ENCODE results near the gene NANP.
"Not testable (repeated sequence)": the region's sequence is repeated elsewhere in the genome, so short reads cannot be mapped to it uniquely, and the experiment has no call there.

The NANP gene, protein sequence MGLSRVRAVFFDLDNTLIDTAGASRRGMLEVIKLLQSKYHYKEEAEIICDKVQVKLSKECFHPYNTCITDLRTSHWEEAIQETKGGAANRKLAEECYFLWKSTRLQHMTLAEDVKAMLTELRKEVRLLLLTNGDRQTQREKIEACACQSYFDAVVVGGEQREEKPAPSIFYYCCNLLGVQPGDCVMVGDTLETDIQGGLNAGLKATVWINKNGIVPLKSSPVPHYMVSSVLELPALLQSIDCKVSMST

GRCh38 chr20:25623736-25624499, at the start of gene NANP:
Gene NANP, minus strand, starts transcription at chr20:25624014. Its CDS starts 66 bp downstream, at chr20:25623948.
- peak; percentile 96 to 97 for DNase-seq

DNA sequence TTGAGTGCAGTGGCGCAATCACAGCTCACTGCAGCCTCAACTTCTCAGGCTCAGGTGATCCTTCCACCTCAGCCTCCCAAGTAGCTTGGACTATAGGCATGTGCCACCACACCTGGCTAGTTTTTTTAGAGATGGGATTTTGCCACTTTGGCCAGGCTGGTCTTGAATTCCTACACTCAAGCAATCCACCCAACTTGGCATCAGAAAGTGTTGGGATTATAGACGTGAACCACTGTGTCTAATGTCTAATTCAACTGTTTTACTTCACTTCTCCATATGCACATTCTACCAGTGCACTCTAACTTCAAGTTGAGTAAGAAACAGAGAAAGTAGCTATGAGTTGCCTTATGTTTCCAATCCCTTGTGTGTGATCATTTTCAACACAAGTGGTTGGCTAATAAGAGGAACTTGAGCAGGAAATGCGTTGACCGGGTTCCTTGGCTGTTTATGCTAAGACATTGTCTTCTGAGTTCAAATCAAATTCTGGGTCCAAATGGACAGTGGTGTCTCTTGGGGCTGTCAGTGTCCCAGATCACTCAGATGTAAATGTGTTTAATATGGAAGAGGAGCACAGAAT, 48.9 kb upstream of the NANP start:
- peak; percentile 47 to 50 for DNase-seq

GRCh38 chr20:25669826-25670422, 46.1 kb upstream of the NANP start:
- DNase-seq, result no peak

GRCh38 chr20:25668446-25668845, 44.6 kb upstream of the NANP start:
- no peak for DNase-seq

DNA sequence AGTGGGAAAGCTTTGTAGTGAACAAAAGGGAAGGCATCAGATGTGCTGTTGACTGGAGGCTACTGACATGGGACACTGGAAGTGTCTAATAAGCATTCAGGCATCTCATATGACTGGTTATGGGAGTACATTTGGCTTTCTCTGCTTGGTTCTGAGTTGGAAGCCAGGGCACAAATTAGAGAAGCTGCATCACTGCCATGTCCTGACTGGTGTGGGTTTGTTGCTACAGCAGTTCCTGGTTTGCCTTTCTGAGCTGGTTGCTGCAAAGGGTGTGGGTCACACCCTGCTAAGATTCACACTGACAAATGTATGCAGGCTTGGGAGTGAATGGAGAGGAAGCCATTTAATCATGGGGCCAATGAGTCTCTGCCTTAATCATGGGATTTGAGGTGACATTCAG, 36.2 kb upstream of the NANP start:
- peak; percentile 7 to 12 for DNase-seq

DNA sequence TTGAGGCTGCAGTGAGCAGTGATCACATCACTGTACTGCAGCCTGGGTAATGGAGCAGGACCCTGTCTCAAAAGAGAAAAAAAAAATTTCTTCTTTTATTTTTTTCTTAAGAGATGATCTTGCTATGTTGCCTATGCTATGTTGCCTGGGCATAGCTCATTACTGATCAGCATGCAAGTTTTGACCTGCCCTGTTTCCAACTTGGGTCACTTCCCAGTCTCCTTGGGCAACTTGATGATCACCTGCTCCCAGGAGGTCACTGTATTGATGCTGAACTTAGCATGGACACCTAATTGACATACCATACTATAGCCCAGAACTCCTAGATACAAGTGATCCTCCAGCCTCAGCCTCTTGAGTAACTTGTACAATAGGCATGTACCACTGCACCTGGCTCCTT, 30.7 kb upstream of the NANP start:
- DNase-seq, result no peak

GRCh38 chr20:25652866-25653265, 29.1 kb upstream of the NANP start:
- not testable (repeated sequence) for DNase-seq

DNA sequence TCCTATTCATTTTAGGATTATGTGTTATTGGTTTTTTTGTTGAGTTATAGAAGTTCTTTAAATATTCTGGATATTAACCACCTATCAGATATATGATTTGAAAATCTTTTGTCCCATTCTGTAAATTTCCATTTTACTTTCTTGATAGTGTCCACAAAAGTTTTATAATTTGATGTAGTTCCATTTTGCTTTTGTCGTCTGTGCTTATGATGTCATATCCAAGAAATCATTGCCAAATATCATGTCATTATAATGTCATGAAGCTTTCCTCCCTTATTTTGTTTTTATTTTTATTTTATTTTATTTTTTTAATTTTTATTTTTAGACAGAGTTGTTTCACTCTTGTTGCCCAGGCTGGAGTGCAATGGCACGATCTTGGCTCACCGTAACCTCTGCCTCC, 21.0 kb upstream of the NANP start:
- no peak for DNase-seq

DNA sequence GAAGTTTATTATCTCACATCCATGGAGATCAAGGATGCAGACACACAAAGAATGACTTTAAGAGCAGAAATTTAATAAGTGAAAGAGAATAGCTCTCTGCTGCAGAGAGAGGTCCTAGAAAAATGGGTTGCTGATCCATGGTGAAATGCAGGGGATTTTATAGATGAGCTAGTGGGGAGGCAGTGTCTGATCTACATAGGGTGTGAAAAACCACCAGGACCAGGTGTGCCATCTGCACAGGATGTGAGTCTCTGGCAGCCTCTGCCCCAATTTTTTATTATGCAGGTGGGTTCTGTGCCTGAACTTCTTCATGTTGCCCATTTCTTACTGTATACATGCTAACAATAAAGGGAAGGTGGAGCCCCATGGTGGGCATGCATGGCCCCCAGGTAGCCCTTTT, 19.9 kb upstream of the NANP start:
- no peak for DNase-seq

- no peak for DNase-seq
Observed at GRCh38 chr20:25637247-25637646, 13.4 kb upstream of the NANP start.

DNA sequence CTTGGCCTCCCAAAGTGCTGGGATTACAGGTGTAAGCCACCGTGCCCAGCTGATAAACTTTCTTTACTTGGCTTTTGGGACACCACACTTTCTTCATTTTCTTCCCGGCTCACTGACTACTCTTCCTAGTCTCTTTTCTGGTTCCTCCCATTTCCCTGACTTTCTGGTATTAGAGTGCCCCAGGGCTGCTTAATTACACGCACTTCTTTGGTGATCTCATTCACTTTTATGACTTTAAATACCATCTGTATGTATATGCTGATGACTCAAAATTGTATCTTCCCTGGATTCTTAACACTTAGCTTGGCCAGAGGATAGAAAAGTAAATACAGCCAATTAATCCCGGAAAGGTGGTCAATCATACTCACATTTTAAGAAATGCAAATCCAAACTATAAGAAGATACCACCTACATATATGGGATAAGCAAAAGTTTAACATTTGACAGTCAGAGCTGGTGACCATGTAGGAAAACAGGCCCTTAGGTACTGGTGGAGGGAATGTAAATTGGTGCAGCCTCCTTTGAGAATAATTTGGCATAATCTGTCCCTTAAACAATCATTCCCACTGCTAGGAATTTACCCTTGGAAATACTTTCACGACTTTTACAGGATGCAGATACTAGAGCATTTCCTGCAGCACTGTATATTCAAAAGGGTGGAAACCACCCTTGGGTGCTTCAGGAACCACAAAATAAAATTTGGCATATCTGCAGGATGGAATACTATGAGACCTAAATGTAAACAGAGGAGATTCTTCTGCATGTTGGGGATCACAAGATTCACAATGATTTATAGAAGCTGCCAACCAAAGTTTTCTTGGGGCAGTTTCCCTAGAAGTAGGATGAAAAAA, 9.4 kb upstream of the NANP start:
- DNase-seq, result no peak

GRCh38 chr20:25630615-25631014, 6.8 kb upstream of the NANP start:
- DNase-seq, result not testable (repeated sequence)

DNA sequence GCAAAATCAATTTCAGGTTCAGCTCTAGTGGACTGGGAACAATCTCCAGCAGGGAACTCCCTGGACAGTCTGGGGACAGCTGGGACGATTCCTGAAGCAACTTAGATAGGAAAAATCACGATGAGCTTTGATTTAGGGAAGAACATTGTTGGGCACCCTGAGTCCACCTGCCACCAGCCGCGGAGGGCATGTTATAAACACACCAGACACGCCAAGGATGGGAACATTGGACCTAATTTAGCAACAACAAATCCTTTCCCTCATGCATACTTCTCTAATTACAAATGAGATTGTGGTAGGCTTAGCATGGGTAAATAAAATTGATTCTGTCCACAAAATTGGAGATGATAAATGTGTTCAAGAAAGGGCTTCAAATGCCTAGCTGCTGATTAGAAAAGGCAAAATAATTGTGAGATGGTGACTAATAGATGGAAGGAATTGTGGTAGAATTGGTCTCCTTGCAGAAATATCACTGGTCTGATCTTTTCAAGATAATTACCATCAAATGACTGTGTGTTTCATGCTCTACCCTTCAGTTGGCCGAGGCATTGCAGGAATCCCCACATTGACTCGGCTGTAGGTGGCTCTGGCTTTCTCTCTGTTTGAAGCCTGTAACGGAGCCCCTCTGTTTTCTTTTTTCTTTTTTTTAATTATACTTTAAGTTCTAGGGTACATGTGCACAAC, 6.1 kb upstream of the NANP start:
- DNase-seq, result no peak

- no peak for DNase-seq
Observed at GRCh38 chr20:25626779-25627178, 3.0 kb upstream of the NANP start.

DNA sequence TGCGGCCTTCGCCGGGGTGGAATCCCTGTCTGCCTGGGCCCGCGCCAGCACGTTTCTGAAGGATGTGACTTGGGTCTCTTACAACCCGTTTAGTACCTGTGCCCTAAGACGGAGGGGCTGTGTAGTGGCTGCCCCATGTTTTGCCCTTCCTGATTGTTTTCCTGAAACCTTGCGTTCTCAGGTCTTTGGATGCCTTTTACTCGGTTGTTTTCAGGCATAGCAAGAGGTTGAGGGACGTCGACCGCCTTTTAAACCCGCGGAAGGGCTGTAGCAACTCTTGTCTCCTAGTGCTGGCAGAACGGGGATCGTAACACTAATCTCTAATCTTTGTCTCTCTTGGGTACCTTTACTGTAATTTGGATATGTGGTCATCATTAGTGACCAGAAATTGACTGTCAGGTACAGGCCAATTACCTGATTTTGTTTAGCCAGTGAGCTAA, 706 bp upstream of the NANP start:
- DNase-seq, result peak in 1 of 2 donors; percentile 1

DNA sequence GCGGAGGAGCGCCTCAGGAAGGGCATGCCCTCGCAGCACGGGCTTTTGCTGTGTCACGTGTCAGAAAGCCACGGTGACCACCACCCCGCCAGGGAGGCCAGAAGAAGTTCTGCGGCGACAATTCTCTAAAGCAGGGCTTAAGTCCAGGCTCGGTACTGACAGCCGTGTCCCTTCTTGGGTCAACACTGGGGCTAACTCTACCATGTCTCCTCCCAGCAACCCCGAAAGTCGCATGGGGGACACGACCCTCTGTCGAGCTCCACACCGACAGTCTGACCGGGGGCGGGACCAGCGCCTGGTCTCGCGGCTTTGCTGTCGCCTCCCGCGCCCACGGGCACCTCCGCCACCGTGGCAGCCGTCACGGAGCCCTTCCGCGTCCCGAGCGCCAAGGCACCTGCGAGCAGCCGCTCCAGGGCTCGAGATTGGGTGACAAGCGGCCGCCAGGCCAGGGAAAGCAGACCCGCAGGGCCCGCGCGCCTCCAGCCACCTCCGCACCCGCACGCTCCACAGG, 534 bp downstream of the NANP start:
- DNase-seq, result peak in 1 of 2 donors; percentile 33

DNA sequence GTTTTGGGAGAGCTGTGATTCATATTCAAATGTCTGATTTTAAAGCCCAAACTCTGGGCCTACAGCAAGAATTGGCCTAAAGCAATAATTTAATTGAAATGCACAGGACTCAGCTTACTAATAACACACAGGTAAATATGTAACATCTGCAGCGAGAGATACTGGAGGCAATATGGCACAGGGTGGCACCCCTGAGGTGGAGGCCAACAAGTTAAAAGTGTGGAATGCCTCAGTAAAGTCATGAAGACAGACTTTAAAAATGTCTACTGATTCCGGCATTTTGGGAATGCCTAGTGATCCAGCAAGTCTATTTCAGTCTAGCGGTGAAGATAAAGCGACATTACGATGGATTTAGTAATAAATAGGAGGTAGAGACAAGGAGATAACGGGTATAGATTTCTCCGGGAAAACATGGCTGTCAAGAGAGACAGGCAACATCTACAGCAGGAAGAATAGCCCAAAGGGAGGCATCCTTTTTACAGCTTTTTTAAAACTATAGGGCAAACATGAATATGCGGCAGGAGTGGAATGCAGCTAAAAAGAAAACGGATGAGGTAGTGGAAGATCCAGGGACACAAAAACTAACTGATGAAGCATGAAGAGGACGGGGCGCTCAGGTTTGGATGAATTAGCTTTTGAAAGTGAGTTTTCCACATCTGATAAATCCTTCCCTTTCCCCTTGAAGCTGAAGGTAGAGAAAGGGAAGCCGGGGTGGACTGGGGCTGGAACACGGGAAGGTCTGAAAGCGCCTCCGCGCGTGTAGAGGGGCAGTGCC, 1.2 kb downstream of the NANP start:
- DNase-seq, result peak in 1 of 2 donors; percentile 24

GRCh38 chr20:25622049-25622448, 1.8 kb downstream of the NANP start:
- DNase-seq, result no peak

DNA sequence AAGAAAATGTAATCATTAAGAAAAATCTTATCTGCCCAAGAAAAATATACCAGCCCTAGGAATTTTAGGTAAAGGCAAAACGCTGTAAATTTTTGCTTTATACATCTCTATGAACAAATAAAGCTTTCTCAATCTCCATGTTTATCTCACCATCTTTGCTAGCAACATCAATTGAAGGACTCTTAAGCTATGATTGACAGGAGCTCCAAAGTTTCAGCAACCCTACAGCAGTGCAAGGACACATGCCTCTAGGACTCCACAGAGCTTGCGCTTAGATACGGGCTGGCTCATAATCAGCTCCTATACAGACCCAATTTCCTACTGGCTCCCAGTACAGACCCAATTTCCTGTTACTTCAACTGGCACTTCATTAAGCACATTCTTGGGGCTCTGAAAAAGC, 4.3 kb downstream of the NANP start:
- DNase-seq, result no peak

DNA sequence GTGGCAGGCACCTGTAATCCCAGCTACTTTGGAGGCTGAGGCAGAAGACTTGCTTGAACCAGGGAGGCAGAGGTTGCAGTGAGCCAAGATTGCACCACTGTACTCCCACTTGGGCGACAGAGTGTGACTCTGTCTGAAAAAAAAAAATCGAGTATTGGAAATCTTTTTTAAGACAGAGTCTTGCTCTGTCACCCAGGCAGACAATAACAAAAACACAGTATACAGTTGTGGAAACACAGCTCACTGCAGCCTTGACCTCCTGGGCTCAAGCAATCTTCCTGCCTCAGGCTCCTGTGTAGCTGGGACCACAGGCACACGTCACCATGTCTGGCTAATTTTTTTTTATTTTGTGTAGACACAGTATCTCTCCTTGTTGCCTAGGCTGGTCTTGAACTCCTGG, 15.0 kb downstream of the NANP start:
- DNase-seq, result no peak

DNA sequence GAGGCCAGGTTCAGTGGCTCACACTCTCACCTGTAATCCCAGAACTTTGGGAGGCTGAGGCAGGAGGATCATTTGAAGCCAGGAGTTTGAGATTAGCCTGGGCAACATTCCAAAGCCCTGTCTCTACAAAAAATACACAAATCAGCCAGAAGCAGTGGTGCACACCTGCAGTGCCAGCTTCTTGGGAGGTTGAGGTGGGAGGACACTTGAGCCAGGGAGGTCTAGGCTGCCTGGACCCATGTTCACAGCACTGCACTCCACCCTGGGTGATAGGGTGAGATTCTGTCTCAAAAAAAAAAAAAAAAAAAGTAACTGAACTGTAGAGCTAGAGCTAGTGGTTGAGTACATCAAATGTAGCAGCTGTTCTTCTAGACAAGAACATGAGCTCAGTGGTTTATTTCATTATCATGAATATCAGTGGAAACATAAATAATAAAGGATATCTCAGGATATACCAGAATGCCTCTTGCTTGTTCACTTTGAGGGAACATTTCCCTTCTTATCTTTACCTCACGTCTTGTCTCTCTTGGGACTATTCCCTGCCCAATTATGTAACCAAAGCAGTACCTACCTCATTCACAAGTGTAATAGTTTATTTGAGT, 17.6 kb downstream of the NANP start:
- no peak for DNase-seq

Data from inflammatory macrophage treated with lipopolysaccharide for 1 hour (primary cell).